ENCODE results near the gene PLCG2. TPM values are rescaled to one million over a fixed set of nuclear protein-coding genes. Genes with fewer than 3 reads are reported as not detected.

PLCG2 gene
- total and polyA plus RNA-seq, 2 of the 8 experiments (the other 6 are each of a cell fraction or from before 2014, with no cell fraction given), result 6.1 to 6.9 TPM

GRCh38 chr16:81830845-81831540 is 51.9 kb downstream of the PLCG2 start:
- FAIRE-seq, result no peak
- no peaks in the 10 kb centered on the region for H3K79me1 ChIP-seq (ENCODE audit: low read depth, low read length)
- H4K8ac ChIP-seq (ENCODE audit: extremely low read depth, insufficient read depth, low read length), result no peak overlapping the region
- H3K18ac ChIP-seq (ENCODE audit: extremely low read depth, low read length), result no peak overlapping the region
- H2AK5ac ChIP-seq (ENCODE audit: low read depth, low read length), result no peak overlapping the region
- no peak overlapping the region for H3K23ac ChIP-seq (ENCODE audit: insufficient read length)
- no peaks in the 10 kb centered on the region for H3K79me2 ChIP-seq (ENCODE audit: control insufficient read depth in 1 of 2, insufficient read depth in 2 of 2, low read length in 2 of 2)
- no peak overlapping the region for H4K5ac ChIP-seq (ENCODE audit: insufficient read length, low read depth, low read length)
- no peak overlapping the region for H3K4me2 ChIP-seq (ENCODE audit: insufficient read depth in 1 of 2, low read depth in 2 of 2, low read length in 2 of 2)
- H2BK12ac ChIP-seq (ENCODE audit: low read depth, low read length), result no peak overlapping the region
- no peak overlapping the region for H3K9ac ChIP-seq (replicated peaks in 1 of 4; ENCODE audit: extremely low read depth in 1 of 4, low read depth in 3 of 4, low read length in 3 of 4)
- no peaks in the 10 kb centered on the region; a peak in 1 of 7 replicates for H3K27me3 ChIP-seq (replicated peaks in 1 of 4; ENCODE audit: control insufficient read depth in 3 of 4, extremely low read depth in 1 of 4, insufficient read depth in 3 of 4, low read length in 3 of 4)
- H3K4me3 ChIP-seq (ENCODE audit: extremely low read depth in 1 of 4, insufficient read depth in 2 of 4, low read depth in 3 of 4, low read length in 4 of 4), result no peak overlapping the region
- H3K9me3 ChIP-seq (ENCODE audit: insufficient read depth in 2 of 2, low read depth in 1 of 2, low read length in 1 of 2), result no peaks in the 10 kb centered on the region; a peak in 1 of 4 replicates
- 70% methylated on average over 9 of the region's 9 CpGs; no CpG with 5 or more reads in 1 of the 2 experiments for WGBS, 2 experiments (ENCODE audit: extremely low coverage in 1 of 2, insufficient coverage in 1 of 2, insufficient read length in 1 of 2, insufficient replicate concordance in 2 of 2, low coverage in 1 of 2, low lambda C conversion rate in 2 of 2, missing lambda C conversion rate in 1 of 2)
- ChIA-PET CTCF (ENCODE audit: partially characterized antibody) (interaction anchor here (0.7 to 6.2 kb wide), 4 partner anchors 11 to 212 kb away, joined by 3 to 28 read pairs (median 4); no protein-coding TSS in a partner anchor), POLR2A (ENCODE audit: partially characterized antibody) (no interaction called here)
- H4K20me1 ChIP-seq (replicated peaks in 1 of 2; ENCODE audit: control insufficient read depth in 1 of 2, insufficient read depth in 2 of 2, low read length in 2 of 2), result no peaks in the 10 kb centered on the region
- H3K14ac ChIP-seq (ENCODE audit: insufficient read length), result no peak overlapping the region
- H3K27ac ChIP-seq (ENCODE audit: low read depth, low read length), result no peak overlapping the region
- no peak overlapping the region for H2BK15ac ChIP-seq (ENCODE audit: low read length)
- no peak overlapping the region for H3K4ac ChIP-seq (replicated peaks; ENCODE audit: insufficient read length, low read depth, low read length)
- no peak overlapping the region for H2BK5ac ChIP-seq (ENCODE audit: low read depth, low read length)
- H3K4me1 ChIP-seq (replicated peaks in 1 of 4; ENCODE audit: control insufficient read depth in 3 of 4, insufficient read depth in 4 of 4, low read length in 3 of 4), result peaks cover 0 to 7% (median 1%) of the 10 kb centered on the region in 4 experiments; a peak in 2 of 7 replicates
- no peak overlapping the region for H3K56ac ChIP-seq (replicated peaks; ENCODE audit: insufficient read length, low read depth, low read length)
- H3K36me3 ChIP-seq (ENCODE audit: control insufficient read depth in 2 of 4, insufficient read depth in 4 of 4, low read length in 3 of 4), result no peaks in the 10 kb centered on the region
- no peak overlapping the region for H2AFZ ChIP-seq (ENCODE audit: low read length)
- no peak overlapping the region for H4K91ac ChIP-seq (replicated peaks; ENCODE audit: insufficient read length, low read length)
- DNase-seq (ENCODE audit: low read depth in 1 of 2, low spot score in 2 of 2), result no peak
- no peaks in the 10 kb centered on the region for H3K23me2 ChIP-seq (ENCODE audit: low read depth, low read length)
- no peak overlapping the region for H2BK120ac ChIP-seq (replicated peaks; ENCODE audit: low read depth, low read length)
- H2BK20ac ChIP-seq (ENCODE audit: low read length), result no peak overlapping the region
- TF ChIP-seq SIRT6 (IDR thresholded peaks at IDR 0.05; ENCODE audit: low read length) (no peak), ASH2L (IDR thresholded peaks at IDR 0.05; ENCODE audit: low read length) (no peak), SP2 (IDR thresholded peaks at IDR 0.05; ENCODE audit: low read length) (no peak), CREB1 (IDR thresholded peaks at IDR 0.05) (no peak), JUND (IDR thresholded peaks at IDR 0.05; ENCODE audit: low read length) (no peak), CBX5 (IDR thresholded peaks at IDR 0.05; ENCODE audit: low read depth, low read length) (no peak), KDM5A (IDR thresholded peaks at IDR 0.05; ENCODE audit: low read length) (no peak), SP4 (IDR thresholded peaks at IDR 0.05; ENCODE audit: low read length) (no peak), RNF2 (IDR thresholded peaks at IDR 0.05; ENCODE audit: borderline replicate concordance, low read depth, low read length, missing control alignments, poor library complexity, severe bottlenecking) (no peak), POLR2A (IDR thresholded peaks at IDR 0.05; ENCODE audit: control extremely low read depth in 1 of 2, low read depth in 2 of 2, low read length in 2 of 2) (no peak), NANOG (IDR thresholded peaks at IDR 0.05; ENCODE audit: insufficient read depth, low read depth, low read length, poor library complexity, severe bottlenecking) (no peak), FOSL1 (IDR thresholded peaks at IDR 0.05; ENCODE audit: insufficient read depth, low read depth, low read length) (no peak)
- TF ChIP-seq, protein P1, sequence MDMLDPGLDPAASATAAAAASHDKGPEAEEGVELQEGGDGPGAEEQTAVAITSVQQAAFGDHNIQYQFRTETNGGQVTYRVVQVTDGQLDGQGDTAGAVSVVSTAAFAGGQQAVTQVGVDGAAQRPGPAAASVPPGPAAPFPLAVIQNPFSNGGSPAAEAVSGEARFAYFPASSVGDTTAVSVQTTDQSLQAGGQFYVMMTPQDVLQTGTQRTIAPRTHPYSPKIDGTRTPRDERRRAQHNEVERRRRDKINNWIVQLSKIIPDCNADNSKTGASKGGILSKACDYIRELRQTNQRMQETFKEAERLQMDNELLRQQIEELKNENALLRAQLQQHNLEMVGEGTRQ (IDR thresholded peaks at IDR 0.05; ENCODE audit: low read length), result no peak
